Adrenal gland (tissue), 12 donors: Measurements from ENCODE around the gene CEP250. TPM values are rescaled to one million over a fixed set of nuclear protein-coding genes. Genes with fewer than 3 reads are reported as not detected.

Source experiments
- DNase-seq, 7 donors: peaks; one replicate each; pipeline ENCODE4 v3.0.0-alpha.2; 2019 to 2020
- H3K27ac ChIP-seq, 5 donors: fragments of 200-600 bp; sonication (generic) in 4 of 5; 1 replicate in 3 of 5; 2 replicates in 2 of 5; pipeline versions ENCODE4 v1.5.1 to v1.8.0; 2016 to 2020; ENCODE audit warnings: mild to moderate bottlenecking in 1 of 5
- H3K27me3 ChIP-seq: fragments of 200-600 bp; 2 replicates; pipeline ENCODE4 v1.8.0; 2021
- H3K36me3 ChIP-seq, 2 donors: fragments of 200-600 bp; replicated peaks in 1 of 2; 1 replicate in 1 of 2; 2 replicates in 1 of 2; pipeline versions ENCODE4 v1.5.1 to v1.8.0; 2018 to 2022
- H3K4me1 ChIP-seq, 2 donors: fragments of 200-600 bp; replicated peaks in 1 of 2; 1 replicate in 1 of 2; 2 replicates in 1 of 2; pipeline versions ENCODE4 v1.5.1 to v1.8.0; 2018 to 2021
- H3K4me3 ChIP-seq, 4 donors: fragments of 200-600 bp; sonication (generic) in 3 of 4; one replicate each; pipeline ENCODE4 v1.5.1; 2016 to 2018
- H3K9me3 ChIP-seq, 3 donors: fragments of 200-600 bp; sonication (generic) in 1 of 3; replicated peaks in 1 of 3; 1 replicate in 2 of 3; 2 replicates in 1 of 3; pipeline versions ENCODE4 v1.5.1 to v1.8.0; 2016 to 2021
- POLR2A ChIP-seq, 2 donors: fragments of 450-650 bp; IDR thresholded peaks; one replicate each; pipeline ENCODE4 v1.6.1; 2017; ENCODE audit warnings: antibody characterized with exemption in 2 of 2, mild to moderate bottlenecking in 2 of 2, moderate library complexity in 1 of 2
- WGBS, 4 donors: extraction: QIAGEN DNeasy Blood & Tissue Kit in 2 of 4; methylation state at CpG; one replicate each; pipeline versions ENCODE4 v1.1.5 to v1.1.7; 2013 to 2017; 5-methylcytosine and 5-hydroxymethylcytosine counted together
- intact Hi-C, 2 donors: fragments of 100-400 bp; cut with DNase I; formaldehyde crosslinking; loops; one replicate each; pipeline versions ENCODE4 v1.14.1 to v1.15.0; 2022 to 2023
- polyA plus RNA-seq, 3 donors: library from polyadenylated mRNA; stranded (reverse); fragments of 200-250 nt in 2 of 3; fragments of 350-450 nt in 1 of 3; fragmentation: Illumina TruSeq in 1 of 3; extraction: RNeasy Lipid Tissue Mini Kit (QIAGEN cat#74804) in 1 of 3; gene quantifications; one replicate each; pipeline ENCODE4 v1.2.3, GENCODE V29; 2013 to 2014
- total RNA-seq, 9 donors: library from RNA; depleted of rRNA in 4 of 9; stranded (reverse); fragments of >200 nt in 4 of 9; fragments of 120-200 nt in 1 of 9; fragmentation: NEBNext Ultra II Directional in 1 of 9; extraction: Animal tissue kit (Norgen Biotek cat#: 25700) in 1 of 9; gene quantifications; one replicate each; pipeline versions ENCODE4 v1.1.0 to v1.2.4, GENCODE V29; 2013 to 2023
- TF ChIP-seq, protein P1 (sequence below), 6 experiments: fragments of 450-650 bp in 4 of 6; fragments of 200-600 bp in 2 of 6; sonication (generic) in 1 of 6; IDR thresholded peaks; 1 replicate in 5 of 6; 2 replicates in 1 of 6; pipeline versions ENCODE4 v1.5.1 to v1.8.0; 2016 to 2021; ENCODE audit warnings: antibody characterized with exemption in 6 of 6, mild to moderate bottlenecking in 2 of 6, moderate library complexity in 1 of 6
- donor health status: healthy with polysubstance abuse.
- donor health status: Bipolar disorder and iron deficiency.
- donor health status: DM: yes; HTN: yes; CAD: no.
- donor health status: DM: no; HTN: no; CAD: no.
- donor health status: DM: no; HTN: no; CAD: no.
- donor health status: DM: yes; HTN: yes; CAD: no.

Gene CEP250
- total and polyA plus RNA-seq, 12 donors = 12.6 to 49.8 (median 26.0) TPM

DNA sequence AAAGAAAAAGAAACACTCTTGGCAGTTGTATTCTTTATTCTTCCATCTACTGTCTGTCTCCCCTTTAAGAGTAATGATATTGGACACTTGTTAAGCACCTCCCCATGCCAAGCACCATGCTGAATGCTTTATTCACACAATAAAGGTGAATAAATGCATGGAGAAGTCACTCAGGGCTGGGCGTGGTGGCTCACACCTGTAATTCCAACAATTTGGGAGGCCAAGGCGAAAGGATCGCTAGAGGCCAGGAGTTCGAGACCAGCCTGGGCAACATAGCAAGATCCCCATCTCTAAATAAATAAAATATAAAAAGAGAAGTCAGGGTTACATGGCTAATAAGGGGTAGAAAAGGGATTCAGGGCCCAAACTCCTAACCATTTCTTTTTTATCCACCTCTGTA lies 32.1 kb downstream of the CEP250 start:
- H3K9me3 ChIP-seq = no peaks in the 10 kb centered on the region
- H3K4me3 ChIP-seq = no peak overlapping the region
- DNase-seq = no peak
- TF ChIP-seq, protein P1, sequence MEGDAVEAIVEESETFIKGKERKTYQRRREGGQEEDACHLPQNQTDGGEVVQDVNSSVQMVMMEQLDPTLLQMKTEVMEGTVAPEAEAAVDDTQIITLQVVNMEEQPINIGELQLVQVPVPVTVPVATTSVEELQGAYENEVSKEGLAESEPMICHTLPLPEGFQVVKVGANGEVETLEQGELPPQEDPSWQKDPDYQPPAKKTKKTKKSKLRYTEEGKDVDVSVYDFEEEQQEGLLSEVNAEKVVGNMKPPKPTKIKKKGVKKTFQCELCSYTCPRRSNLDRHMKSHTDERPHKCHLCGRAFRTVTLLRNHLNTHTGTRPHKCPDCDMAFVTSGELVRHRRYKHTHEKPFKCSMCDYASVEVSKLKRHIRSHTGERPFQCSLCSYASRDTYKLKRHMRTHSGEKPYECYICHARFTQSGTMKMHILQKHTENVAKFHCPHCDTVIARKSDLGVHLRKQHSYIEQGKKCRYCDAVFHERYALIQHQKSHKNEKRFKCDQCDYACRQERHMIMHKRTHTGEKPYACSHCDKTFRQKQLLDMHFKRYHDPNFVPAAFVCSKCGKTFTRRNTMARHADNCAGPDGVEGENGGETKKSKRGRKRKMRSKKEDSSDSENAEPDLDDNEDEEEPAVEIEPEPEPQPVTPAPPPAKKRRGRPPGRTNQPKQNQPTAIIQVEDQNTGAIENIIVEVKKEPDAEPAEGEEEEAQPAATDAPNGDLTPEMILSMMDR (IDR thresholded peaks at IDR 0.05) = no peak
- TF ChIP-seq POLR2A (IDR thresholded peaks at IDR 0.05) = no peak
- H3K27me3 ChIP-seq = no peaks in the 10 kb centered on the region
- H3K36me3 ChIP-seq = peaks cover 0 to 7% of the 10 kb centered on the region in 2 donors
- WGBS, 4 donors = 98 to 100% (median 100%) methylated on average over 4 of the region's 4 CpGs
- intact Hi-C loops = no loop called here
- H3K27ac ChIP-seq = no peak overlapping the region
- no peaks in the 10 kb centered on the region for H3K4me1 ChIP-seq

DNA sequence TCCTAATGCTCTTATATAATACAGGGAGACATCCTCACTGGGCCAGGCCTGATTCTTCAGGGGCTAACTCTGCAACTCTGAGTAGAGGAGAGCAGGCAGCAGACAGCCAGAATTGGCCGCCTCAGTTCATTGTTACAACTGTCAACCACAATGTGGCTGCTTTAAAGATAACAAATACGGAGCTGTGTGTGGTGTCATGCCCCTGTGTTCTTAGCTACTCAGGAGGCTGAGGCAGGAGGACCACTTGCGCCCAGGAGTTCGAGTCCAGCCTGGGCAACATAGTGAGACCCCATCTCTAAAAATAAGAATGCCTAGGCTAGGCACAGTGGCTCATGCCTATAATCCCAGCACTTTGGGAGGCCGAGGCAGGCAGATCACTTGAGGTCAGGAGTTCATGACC lies 34.3 kb downstream of the CEP250 start:
- Histone ChIP-seq H3K4me1 (no peaks in the 10 kb centered on the region), H3K27ac (no peak overlapping the region), H3K4me3 (no peak overlapping the region), H3K36me3 (peaks cover 0 to 22% of the 10 kb centered on the region in 2 donors), H3K27me3 (no peaks in the 10 kb centered on the region), H3K9me3 (no peaks in the 10 kb centered on the region)
- TF ChIP-seq, protein P1 (IDR thresholded peaks at IDR 0.05) = no peak
- TF ChIP-seq POLR2A (IDR thresholded peaks at IDR 0.05) = no peak
- WGBS, 4 donors = 87 to 96% (median 91%) methylated on average over 4 to 5 of the region's 5 CpGs
- intact Hi-C loops = no loop called here
- DNase-seq = no peak

DNA sequence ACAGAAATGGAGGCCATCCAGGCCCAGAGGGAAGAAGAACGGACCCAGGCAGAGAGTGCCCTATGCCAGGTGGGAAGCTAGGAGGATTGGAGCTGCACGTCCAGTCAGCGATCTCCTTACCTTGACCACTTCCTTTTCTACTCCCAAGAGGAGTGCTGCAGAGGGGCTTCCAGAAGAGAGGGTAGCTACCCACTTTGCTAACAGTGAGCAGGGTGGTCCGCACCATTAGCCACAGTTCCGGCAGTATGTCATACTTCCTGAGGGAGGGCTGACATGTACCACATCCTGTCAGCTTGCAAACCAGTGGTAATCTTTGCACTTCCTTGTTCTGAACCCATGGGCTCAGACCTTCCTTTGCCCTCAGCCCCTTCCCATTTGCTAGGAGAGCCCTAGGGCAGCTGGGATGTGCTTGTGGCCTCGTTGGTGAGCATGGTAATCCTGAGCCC lies 35.4 kb downstream of the CEP250 start:
- no peak for TF ChIP-seq POLR2A (IDR thresholded peaks at IDR 0.05)
- TF ChIP-seq, protein P1 (IDR thresholded peaks at IDR 0.05) = no peak
- Histone ChIP-seq H3K4me3 (peak overlapping the region in 1 of 4 donors; percentile 25), H3K9me3 (no peaks in the 10 kb centered on the region), H3K27ac (peak overlapping the region in 1 of 5 donors; percentile 54), H3K27me3 (no peaks in the 10 kb centered on the region), H3K36me3 (peaks cover 0 to 33% of the 10 kb centered on the region in 2 donors), H3K4me1 (no peaks in the 10 kb centered on the region)
- peak in 1 of 7 donors; percentile 29 for DNase-seq
- WGBS, 4 donors = 70 to 80% (median 76%) methylated on average over 5 to 6 of the region's 6 CpGs
- intact Hi-C loops = no loop called here

DNA sequence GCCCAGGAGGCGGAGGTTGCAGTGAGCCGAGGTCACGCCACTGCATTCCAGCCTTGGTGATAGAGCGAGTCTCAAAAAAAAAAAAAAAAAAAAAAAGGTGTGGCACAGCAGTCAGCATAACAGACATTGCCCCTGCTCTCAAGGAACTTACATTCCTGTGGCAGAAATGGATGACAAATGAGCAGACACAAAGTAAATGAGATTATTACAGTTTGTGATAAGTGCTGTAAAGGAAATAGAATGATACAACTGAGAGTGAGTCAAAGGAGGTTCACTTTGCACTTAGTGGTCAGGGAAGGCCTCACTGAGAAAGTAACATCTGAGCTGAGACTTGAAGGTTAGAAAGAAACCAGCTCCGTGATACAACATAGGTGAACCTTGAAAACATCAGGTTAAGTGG lies 36.4 kb downstream of the CEP250 start:
- DNase-seq = no peak
- Histone ChIP-seq H3K9me3 (no peaks in the 10 kb centered on the region), H3K27me3 (no peaks in the 10 kb centered on the region), H3K36me3 (peaks cover 0 to 43% of the 10 kb centered on the region in 2 donors), H3K27ac (no peak overlapping the region), H3K4me3 (no peak overlapping the region), H3K4me1 (no peaks in the 10 kb centered on the region)
- TF ChIP-seq, protein P1 (IDR thresholded peaks at IDR 0.05) = no peak
- no peak for TF ChIP-seq POLR2A (IDR thresholded peaks at IDR 0.05)
- WGBS, 4 donors = 96 to 97% (median 97%) methylated on average over 5 of the region's 5 CpGs
- intact Hi-C loops = no loop called here
